Body of pancreas (tissue), 4 donors: Measurements from ENCODE around the gene EFHC2. TPM values are rescaled to one million over a fixed set of nuclear protein-coding genes. Genes with fewer than 3 reads are reported as not detected.

Experiments
- ATAC-seq: fragments of 150-250 bp; one replicate; pipeline ENCODE4 v1.9.1; 2016
- DNase-seq, 4 donors: peaks; one replicate each; pipeline ENCODE4 v3.0.0-alpha.2; 2019
- H3K27ac ChIP-seq, 4 donors: fragments of 200-600 bp; sonication (generic); 1 replicate in 3 of 4; 2 replicates in 1 of 4; pipeline versions ENCODE4 v1.5.1 to v1.6.1; 2016 to 2019; ENCODE audit warnings: mild to moderate bottlenecking in 1 of 4, mixed read lengths in 1 of 4, moderate library complexity in 1 of 4
- H3K27me3 ChIP-seq, 2 donors: fragments of 200-600 bp; sonication (generic); one replicate each; pipeline ENCODE4 v1.6.0; 2016; ENCODE audit warnings: mild to moderate bottlenecking in 1 of 2
- H3K36me3 ChIP-seq, 2 donors: fragments of 200-600 bp; sonication (generic); replicated peaks in 1 of 2; 2 replicates each; pipeline ENCODE4 v1.5.1; 2016; ENCODE audit warnings: low read depth in 2 of 2; ENCODE audit not compliant: insufficient read depth in 1 of 2
- H3K4me1 ChIP-seq: fragments of 200-600 bp; sonication (generic); one replicate; pipeline ENCODE4 v1.6.0; 2016
- H3K4me3 ChIP-seq, 2 donors: fragments of 200-600 bp; sonication (generic); 1 replicate in 1 of 2; 2 replicates in 1 of 2; pipeline ENCODE4 v1.5.1; 2016 to 2019
- H3K9me3 ChIP-seq, 3 donors: fragments of 200-600 bp; sonication (generic); 1 replicate in 2 of 3; 2 replicates in 1 of 3; pipeline ENCODE4 v1.5.1; 2016
- CTCF ChIP-seq, 7 experiments: fragments of 450-650 bp in 4 of 7; fragments of 200-600 bp in 3 of 7; sonication (generic) in 3 of 7; IDR thresholded peaks; one replicate each; pipeline ENCODE4 v1.5.1; 2016 to 2019; ENCODE audit warnings: antibody characterized with exemption in 7 of 7
- POLR2A ChIP-seq, 3 donors: fragments of 450-650 bp; IDR thresholded peaks; one replicate each; pipeline ENCODE4 v1.6.1; 2016; ENCODE audit warnings: antibody characterized with exemption in 3 of 3, mild to moderate bottlenecking in 2 of 3
- WGBS, 2 donors: methylation state at CpG; one replicate each; pipeline ENCODE4 v1.1.5; 2017; 5-methylcytosine and 5-hydroxymethylcytosine counted together
- intact Hi-C: fragments of 100-400 bp; cut with DNase I; formaldehyde crosslinking; loops from one replicate; pipeline ENCODE4 v1.15.1; 2023
- total RNA-seq, 2 donors: library from RNA; depleted of rRNA; stranded (reverse); fragments of >200 nt; gene quantifications; one replicate each; pipeline ENCODE4 v1.1.0, GENCODE V29; 2016

The EFHC2 gene
- total RNA-seq, 2 donors from 2014 or later: 2.1 TPM; not detected in 1

GRCh38 chrX:44225667-44226066 lies 117.8 kb downstream of the EFHC2 start:
- TF ChIP-seq POLR2A (IDR thresholded peaks at IDR 0.05): no peak
- TF ChIP-seq CTCF (IDR thresholded peaks at IDR 0.05): no peak
- Histone ChIP-seq H3K27ac (peak overlapping the region in 2 of 4 donors; percentile 12 to 44), H3K36me3 (no peaks in the 10 kb centered on the region), H3K27me3 (no peaks in the 10 kb centered on the region), H3K4me3 (no peak overlapping the region), H3K4me1 (peaks cover 34% of the 10 kb centered on the region), H3K9me3 (no peaks in the 10 kb centered on the region)
- DNase-seq: peak in 3 of 4 donors; percentile 9 to 17 (median 11)
- no peak for ATAC-seq
- 46 to 55% methylated on average over 3 of the region's 3 CpGs for WGBS, 2 donors
- intact Hi-C loops: no loop called here

- peak; percentile 55 for ATAC-seq
- H3K27ac ChIP-seq: no peak overlapping the region
- WGBS, 2 donors: 80 to 88% methylated on average over 2 of the region's 2 CpGs
Observed at GRCh38 chrX:44224760-44225159, 118.7 kb downstream of the EFHC2 start.

GRCh38 chrX:44223150-44223549 lies 120.3 kb downstream of the EFHC2 start:
- ATAC-seq (peak; percentile 97), DNase-seq (peak; percentile 64 to 85 (median 80))
- intact Hi-C loops: no loop called here
- peaks cover 34% of the 10 kb centered on the region for H3K4me1 ChIP-seq
- H3K9me3 ChIP-seq: no peaks in the 10 kb centered on the region
- TF ChIP-seq POLR2A (IDR thresholded peaks at IDR 0.05) (no peak), CTCF (IDR thresholded peaks at IDR 0.05) (no peak)
- H3K27me3 ChIP-seq: no peaks in the 10 kb centered on the region
- 12 to 13% methylated on average over 2 of the region's 2 CpGs for WGBS, 2 donors
- peak overlapping the region in 2 of 4 donors; percentile 62 to 70 for H3K27ac ChIP-seq
- no peak overlapping the region for H3K4me3 ChIP-seq
- H3K36me3 ChIP-seq: no peaks in the 10 kb centered on the region

More at GRCh38 chrX:44224760-44225159, 118.7 kb downstream of the EFHC2 start:
- peaks cover 34% of the 10 kb centered on the region for H3K4me1 ChIP-seq
- no peaks in the 10 kb centered on the region for H3K27me3 ChIP-seq
- intact Hi-C loops: no loop called here
- H3K4me3 ChIP-seq: no peak overlapping the region
- H3K9me3 ChIP-seq: no peaks in the 10 kb centered on the region
- TF ChIP-seq CTCF (IDR thresholded peaks at IDR 0.05): no peak
- TF ChIP-seq POLR2A (IDR thresholded peaks at IDR 0.05): no peak
- no peaks in the 10 kb centered on the region for H3K36me3 ChIP-seq
- peak; percentile 15 to 57 (median 38) for DNase-seq

- DNase-seq (no peak), ATAC-seq (no peak)
- TF ChIP-seq CTCF (IDR thresholded peaks at IDR 0.05): no peak
- no peak for TF ChIP-seq POLR2A (IDR thresholded peaks at IDR 0.05)
- H3K36me3 ChIP-seq: no peaks in the 10 kb centered on the region
- intact Hi-C loops: no loop called here
- peaks cover 8% of the 10 kb centered on the region for H3K4me1 ChIP-seq
- no peaks in the 10 kb centered on the region for H3K9me3 ChIP-seq
- H3K27ac ChIP-seq: no peak overlapping the region
- 81 to 89% methylated on average over 3 of the region's 3 CpGs for WGBS, 2 donors
- no peaks in the 10 kb centered on the region for H3K27me3 ChIP-seq
- H3K4me3 ChIP-seq: no peak overlapping the region
Observed at GRCh38 chrX:44218465-44218864, 125.0 kb downstream of the EFHC2 start.

- H3K4me1 ChIP-seq: no peaks in the 10 kb centered on the region
- 74 to 83% methylated on average over 2 to 3 of the region's 3 CpGs for WGBS, 2 donors
- intact Hi-C loops: no loop called here
- no peaks in the 10 kb centered on the region for H3K36me3 ChIP-seq
- DNase-seq (no peak), ATAC-seq (no peak)
- no peak overlapping the region for H3K4me3 ChIP-seq
- H3K27ac ChIP-seq: no peak overlapping the region
- no peaks in the 10 kb centered on the region for H3K9me3 ChIP-seq
- TF ChIP-seq POLR2A (IDR thresholded peaks at IDR 0.05) (no peak), CTCF (IDR thresholded peaks at IDR 0.05) (no peak)
- H3K27me3 ChIP-seq: no peaks in the 10 kb centered on the region
Observed at GRCh38 chrX:44216171-44216570, 127.3 kb downstream of the EFHC2 start.
